GM21529 (cell line): ENCODE measurements around the gene CFAP73.
"Not testable (repeated sequence)": the region's sequence is repeated elsewhere in the genome, so short reads cannot be mapped to it uniquely, and the experiment has no call there.

Experiments
- ATAC-seq: cut with Tn5 transposase; IDR thresholded peaks from one replicate; pipeline ENCODE4 v1.9.1; 2021; ENCODE audit not compliant: unreplicated experiment

The CFAP73 gene

GRCh38 chr12:113186033-113186365 lies 36.5 kb downstream of the CFAP73 start:
- ATAC-seq = no peak

DNA sequence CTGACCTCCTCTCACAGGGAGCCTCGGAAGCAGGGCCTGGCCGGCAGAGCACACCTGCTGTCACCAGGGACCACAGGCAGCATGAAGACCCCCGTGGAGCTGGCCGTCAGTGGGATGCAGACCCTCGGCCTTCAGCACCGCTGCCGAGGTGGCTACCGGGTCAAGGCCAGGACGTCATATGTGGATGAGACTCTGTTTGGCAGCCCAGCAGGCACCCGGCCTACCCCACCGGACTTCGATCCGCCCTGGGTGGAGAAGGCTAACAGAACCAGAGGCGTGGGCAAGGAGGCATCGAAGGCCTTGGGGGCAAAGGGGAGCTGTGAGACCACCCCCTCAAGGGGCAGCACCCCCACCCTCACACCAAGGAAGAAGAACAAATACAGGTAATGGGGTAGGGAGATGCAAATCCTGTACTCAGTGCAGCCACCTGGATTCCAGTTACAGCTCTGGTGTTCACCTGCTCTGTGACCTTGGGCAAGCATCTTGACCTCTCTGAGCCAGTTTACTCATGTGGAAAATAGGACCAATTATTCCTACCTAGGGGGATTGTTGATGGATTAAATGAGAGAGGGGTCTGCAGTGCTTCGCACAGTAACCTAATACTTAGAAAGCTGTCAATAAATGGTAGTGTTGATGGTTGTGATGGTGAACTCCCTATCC lies 37.3 kb downstream of the CFAP73 start:
- no peak for ATAC-seq

- ATAC-seq = no peak
Observed at GRCh38 chr12:113189361-113189760, 39.8 kb downstream of the CFAP73 start.

GRCh38 chr12:113190761-113191160 lies 41.2 kb downstream of the CFAP73 start:
- ATAC-seq = no peak

DNA sequence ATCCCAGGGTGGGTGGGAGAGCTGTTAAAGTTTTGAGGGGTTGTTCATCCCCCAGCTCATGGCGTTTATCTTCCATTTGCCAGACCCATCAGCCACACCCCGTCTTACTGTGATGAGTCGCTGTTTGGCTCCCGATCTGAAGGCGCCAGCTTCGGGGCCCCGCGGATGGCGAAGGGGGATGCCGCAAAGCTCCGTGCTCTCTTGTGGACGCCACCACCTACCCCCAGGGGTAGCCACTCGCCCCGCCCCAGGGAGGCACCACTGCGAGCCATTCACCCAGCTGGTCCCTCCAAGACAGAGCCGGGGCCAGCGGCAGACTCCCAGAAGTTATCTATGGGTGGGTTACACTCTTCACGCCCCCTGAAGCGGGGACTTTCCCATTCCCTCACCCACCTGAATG lies 41.7 kb downstream of the CFAP73 start:
- ATAC-seq = no peak

DNA sequence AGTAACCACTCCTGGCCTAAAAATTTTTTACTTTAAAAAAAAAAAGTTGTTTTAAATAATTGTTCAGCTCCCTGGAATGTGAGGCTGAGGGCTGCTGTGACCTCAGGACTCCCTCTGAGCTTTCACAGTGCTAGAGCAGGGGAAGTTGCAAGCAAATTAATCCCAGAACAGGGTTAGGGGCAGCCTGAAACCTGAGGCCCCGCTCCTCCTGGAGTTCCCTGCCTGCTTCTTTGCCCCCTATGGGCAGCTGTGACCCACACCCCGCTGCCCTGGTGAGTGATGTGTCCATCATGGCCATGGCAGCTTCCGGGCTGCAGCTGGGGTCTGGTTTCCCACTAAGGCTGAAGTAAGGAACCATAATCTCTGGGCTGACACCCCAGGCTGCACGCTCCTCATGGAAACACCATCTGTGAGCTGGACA lies 45.5 kb downstream of the CFAP73 start:
- no peak for ATAC-seq

DNA sequence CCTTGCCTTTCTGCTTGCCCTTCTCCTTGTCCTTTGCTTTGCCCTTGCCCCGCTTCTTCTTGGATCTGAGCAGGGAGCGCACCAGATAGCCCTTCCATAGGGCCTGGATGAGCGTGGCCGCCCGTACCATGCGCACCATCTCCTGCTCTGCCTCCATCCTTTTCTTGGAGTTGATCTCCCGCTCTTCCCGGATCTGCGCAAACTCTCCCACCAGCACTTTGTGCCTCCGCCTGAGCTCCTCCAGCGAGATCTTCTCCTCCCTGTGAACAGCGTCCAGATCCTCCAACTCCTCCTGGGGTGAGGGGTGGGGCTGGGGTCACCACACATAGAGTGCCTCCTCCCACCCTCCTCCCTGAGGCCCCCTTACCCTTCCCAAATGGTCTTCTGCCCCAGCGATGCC lies 46.1 kb downstream of the CFAP73 start:
- ATAC-seq = no peak

DNA sequence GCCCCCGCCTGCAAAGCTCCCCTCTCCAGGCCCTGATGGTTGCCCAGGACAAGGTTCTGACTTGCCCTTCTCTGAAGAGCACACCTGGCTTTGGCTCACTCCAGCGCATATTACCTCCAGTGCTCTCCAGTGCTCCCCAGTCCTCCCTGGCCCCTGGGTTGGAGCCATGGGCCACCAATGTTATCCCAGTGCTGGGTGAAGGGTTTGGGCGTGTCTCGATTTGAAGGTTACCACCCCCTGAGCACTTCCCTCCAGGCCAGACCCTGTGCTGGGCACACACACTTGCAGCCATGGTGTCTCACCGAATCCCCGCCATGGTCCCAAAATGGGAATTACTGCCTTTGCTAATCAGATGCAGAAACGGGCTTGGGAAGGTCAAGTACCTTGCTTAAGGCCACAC lies 47.1 kb downstream of the CFAP73 start:
- no peak for ATAC-seq

- peak; percentile 82 for ATAC-seq
Observed at GRCh38 chr12:113196990-113197389, 47.5 kb downstream of the CFAP73 start.

DNA sequence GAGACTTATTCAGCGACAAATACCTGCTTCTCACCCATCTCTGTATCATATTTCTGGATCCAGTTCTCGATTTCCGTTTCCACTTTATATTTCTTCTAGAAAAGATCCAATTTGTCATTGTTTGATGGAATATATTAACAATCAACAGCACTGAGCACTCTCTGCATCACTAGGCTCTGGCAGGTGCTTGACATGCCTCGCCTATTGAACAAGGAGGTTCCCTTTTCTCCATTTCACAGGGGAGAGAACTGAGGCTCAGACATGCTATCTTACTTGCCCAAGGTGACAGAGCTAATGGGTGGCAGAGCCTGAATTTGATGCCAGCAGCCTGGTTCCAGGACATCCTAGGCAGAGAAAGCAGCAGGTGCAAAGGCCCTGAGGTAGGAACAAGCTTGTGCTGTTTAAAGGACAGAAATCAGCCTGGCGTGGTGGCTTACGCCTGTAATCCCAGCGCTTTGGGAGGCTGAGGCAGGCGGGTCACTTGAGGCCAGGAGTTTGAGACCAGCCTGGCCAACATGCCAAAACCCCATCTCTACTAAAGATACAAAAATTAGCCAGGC lies 48.1 kb downstream of the CFAP73 start:
- ATAC-seq = no peak

- no peak for ATAC-seq
Observed at GRCh38 chr12:113198296-113198695, 48.8 kb downstream of the CFAP73 start.

DNA sequence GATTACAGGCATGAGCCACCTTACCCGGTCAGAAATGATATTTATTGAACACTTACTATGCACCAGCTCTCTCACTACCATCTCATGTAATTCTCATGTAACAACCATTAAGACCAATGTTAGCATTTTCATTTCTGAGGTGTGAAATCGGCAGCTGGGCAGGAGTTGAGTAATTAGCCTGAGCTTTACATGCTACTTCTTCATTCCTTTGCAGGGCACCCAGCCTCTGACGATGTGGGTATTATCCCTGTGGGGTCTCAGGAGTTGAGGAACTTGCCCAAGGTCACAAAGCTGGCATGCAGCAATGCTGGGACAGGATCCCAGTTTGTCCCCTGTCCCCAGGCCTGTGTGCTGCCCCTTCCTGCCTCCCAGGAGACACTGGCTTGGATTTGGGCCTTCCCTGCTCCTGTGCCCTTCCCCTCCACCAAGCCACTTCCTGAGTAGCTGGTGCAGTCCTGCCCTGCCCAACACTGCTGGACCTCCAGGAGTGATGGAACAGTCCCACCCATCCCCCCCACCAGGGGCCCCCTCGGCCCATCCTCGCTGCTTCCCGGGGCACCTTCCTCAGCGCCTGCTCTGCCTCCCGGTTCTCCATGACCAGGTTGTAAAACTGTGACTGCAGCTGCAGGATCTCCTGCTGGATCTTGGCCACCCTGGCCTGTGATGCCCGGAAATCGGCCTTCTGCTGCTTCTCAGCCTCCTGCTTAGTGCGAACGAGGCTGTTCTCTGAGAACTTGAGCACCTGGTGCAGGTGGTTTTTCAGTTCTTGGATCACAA lies 50.7 kb downstream of the CFAP73 start:
- no peak for ATAC-seq

DNA sequence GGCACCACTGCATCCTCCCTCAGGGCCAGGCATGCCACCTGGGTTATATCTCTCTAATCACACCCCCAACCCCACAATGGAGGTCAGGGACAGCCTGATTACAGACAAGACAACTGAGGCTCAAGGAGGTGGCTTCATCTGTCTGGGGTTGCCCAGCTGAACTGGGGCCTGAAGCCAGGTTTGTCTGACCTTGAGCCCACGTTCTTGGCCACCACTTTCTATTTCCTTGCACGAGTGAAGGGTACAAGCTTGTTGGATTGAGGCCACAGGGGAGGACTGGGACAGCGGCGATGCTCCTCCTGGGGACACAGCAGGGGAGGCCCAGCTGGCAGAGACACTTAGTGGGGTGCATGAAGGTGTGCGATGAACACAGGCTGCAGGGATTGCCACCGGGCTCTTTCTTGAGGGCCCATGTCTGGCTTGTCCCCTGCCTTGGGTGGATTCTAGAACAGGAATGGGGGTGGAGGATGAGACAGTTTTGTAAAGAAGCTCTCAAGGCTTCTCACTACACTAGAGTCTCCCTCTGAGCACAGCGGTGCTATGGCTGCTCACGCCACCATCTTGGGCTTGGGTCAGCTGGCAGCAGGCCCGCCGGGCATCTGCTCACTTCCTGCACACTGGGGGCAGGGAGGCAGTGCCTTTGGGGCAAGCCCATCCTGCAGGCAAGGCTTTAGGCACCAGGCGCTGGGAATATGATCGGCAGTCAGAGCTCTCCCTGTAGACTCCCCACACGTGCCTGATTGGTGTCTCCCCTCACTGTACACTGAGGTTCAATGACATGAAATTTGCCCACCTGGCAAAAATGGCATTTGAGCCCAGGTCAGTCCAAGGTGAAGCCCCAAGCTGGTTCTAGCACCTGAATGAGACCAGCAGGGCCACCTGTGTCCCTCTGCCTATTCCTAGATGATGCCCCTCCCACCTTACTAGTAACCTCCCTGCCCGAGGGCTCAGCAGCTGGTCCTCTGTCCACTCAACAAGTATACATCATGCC lies 52.0 kb downstream of the CFAP73 start:
- no peak for ATAC-seq

GRCh38 chr12:113202300-113203075 lies 53.0 kb downstream of the CFAP73 start:
- no peak for ATAC-seq

DNA sequence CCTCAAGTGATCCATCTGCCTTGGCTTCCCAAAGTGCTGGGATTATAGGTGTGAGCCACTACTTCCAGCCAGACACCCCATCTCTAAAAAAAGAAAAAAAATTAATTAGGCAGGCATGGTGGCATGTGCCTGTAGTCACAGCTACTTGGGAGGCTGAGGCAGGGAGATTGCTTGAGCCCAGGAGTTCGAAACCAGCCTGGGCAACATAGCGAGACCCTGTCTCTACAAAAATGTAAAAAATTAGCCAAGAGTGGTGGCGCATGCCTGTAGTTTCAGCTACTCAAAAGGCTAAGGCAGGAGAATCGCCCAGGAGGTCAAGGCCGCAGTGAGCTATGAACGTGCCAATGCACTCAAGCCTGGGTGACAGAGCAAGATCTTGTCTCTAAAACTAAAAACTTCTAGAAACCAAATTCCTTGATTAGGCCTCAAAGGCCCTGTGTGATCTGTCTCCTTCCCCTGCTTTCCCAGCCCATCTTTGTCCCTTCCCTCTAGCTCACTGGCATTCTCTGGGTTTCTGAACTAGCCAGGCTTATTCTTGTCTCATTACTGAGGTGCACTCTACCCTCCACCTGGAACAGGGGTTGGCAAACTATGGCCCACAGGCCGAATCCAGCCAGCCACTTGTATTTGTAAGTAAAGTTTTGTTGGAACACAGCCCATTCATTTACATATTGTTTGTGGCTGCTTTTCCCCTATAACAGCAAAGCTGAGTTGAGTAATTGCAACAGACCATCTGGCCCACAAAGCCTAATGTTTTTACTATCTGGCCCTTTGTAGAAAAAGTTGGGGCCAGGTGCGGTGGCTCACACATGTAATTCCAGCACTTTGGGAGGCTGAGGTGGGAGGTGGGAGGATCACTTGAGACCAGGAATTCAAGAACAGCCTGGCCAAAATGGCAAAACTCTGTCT lies 54.6 kb downstream of the CFAP73 start:
- no peak for ATAC-seq

- no peak for ATAC-seq
Observed at GRCh38 chr12:113204804-113205203, 55.3 kb downstream of the CFAP73 start.

GRCh38 chr12:113206802-113207201 lies 57.3 kb downstream of the CFAP73 start:
- not testable (repeated sequence) for ATAC-seq

DNA sequence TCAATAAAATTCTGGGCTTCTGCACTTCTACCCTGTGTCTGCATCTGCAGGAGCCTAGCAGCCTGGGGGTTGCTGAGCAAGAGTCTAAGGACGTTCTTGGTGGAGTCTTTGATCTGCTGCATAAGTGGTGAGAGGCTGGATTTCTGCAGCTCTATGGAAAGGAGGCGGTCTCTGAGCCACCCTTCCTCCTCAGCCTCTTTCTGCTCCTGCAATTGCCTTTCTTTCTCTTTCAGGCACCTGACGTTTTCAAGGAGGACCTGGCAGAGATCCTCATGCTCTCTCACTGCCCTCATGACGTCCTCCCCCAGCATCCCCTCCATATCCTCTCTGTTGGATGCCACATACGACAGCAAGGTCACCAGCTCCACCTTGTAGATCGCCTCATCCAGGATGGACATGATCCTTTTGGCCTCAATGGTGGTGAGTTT lies 58.1 kb downstream of the CFAP73 start:
- no peak for ATAC-seq
